T-helper 1 cell treated with Interleukin-12 subunit alpha and Interleukin-12 subunit beta and Interleukin-4 antibody, amounts not matched to agents 30 ng/mL and 1 ng/mL, for 36 hours (primary cell): ENCODE data around the gene OR2A2. TPM values are rescaled to one million over a fixed set of nuclear protein-coding genes. Genes with fewer than 3 reads are reported as not detected.

Experiments
- intact Hi-C: fragments of 100-400 bp; cut with micrococcal nuclease; formaldehyde crosslinking; loops from one replicate; pipeline ENCODE4 v1.15.1; 2024
- total RNA-seq: library from RNA; stranded (reverse); gene quantifications from 2 replicates; pipeline ENCODE4 v1.2.3, GENCODE V29; 2022

Gene OR2A2, protein sequence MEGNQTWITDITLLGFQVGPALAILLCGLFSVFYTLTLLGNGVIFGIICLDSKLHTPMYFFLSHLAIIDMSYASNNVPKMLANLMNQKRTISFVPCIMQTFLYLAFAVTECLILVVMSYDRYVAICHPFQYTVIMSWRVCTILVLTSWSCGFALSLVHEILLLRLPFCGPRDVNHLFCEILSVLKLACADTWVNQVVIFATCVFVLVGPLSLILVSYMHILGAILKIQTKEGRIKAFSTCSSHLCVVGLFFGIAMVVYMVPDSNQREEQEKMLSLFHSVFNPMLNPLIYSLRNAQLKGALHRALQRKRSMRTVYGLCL
- not detected in 2 replicates for total RNA-seq

DNA sequence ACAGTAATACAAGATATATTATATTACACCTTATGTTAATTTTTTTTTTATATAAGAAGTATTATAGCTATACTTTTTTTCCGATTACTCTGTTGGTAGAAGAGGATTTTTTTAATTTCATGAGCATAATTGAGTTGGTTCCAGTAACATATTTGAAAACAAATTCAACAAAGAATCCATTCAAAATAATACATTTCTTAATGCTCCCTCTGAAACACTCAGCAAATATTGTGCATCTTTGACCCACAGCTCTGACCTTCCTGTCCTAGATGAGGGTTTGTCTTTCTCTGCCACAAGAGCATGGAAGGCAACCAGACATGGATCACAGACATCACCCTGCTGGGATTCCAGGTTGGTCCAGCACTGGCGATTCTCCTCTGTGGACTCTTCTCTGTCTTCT lies at the start of gene OR2A2:
TSS of gene OR2A2 (plus strand) at position 301 of the 400 bp plus-strand sequence. CDS start at position 301, 0 bp downstream.
- intact Hi-C loops, result no loop called here

DNA sequence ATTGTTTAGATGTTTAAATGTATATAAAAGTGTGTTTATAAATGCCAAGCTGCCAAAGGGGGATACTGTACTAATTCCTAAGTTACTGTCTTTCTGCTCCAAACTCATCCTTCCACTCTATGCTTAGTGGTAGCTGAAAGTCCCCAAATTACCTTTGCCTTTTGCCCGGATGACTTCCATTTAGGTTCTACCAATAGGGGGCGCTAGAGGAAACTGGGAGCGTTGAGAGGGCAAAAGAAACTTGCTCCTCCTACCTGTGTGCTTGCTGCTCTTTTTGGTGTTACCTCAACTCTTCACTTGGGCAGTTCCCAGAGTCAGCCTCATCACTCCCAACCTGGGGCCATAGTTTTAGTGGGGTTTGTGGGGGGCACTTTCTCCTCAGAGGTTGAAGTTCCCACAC lies 45.7 kb upstream of the OR2A2 start:
- intact Hi-C loops, result no loop called here

DNA sequence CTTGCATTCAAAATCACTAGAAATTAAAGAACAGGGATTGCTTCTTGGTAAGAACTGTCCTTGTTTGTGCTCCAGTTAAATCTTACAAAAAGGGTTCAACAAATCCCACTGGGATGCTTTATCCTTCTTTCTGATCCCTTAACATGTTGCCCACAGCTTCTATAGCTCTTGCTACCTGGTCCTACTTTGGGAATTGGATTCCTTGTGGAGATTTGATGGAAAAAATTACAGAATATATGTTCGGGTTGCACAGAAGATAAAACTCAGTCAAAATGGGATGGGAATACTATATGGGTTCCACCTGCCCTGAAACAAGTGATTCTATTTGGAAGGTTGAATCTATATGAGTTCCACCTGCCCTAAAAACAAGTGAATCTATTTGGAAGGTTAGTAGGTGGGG lies 39.9 kb upstream of the OR2A2 start, which contains the start of gene OR2A25:
TSS of gene OR2A25 (plus strand) at position 301 of the 400 bp plus-strand sequence. CDS start 4,409 bp downstream, outside the sequence.
- intact Hi-C loops, result no loop called here

DNA sequence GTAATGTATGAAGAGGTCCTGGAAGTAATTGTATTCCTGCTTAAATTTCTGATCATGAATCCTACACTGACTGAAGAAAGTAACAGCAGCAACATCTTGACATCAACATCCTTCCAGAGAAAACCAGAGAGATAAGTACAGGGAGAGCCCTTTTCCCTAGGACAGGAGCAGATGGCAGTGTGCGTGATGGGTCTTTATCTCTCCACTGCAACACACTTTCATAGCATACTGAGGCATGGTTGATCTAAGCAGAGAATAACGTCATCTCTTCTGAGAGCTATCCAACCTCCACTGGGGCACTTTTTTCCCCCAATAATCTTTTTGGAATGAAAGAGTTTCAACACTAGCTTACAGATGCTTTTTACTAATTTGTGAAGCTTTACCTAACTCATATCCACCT lies 39.4 kb upstream of the OR2A2 start:
- intact Hi-C loops, result no loop called here

DNA sequence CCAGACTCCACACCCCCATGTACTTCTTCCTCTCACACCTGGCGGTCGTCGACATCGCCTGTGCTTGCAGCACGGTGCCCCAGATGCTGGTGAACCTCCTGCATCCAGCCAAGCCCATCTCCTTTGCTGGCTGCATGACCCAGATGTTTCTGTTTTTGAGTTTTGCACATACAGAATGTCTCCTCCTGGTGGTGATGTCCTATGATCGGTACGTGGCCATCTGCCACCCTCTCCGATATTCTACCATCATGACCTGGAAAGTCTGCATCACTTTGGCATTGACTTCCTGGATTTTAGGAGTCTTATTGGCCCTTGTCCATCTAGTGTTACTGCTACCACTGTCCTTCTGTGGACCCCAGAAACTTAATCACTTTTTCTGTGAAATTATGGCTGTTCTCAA lies 35.0 kb upstream of the OR2A2 start:
- intact Hi-C loops, result no loop called here

DNA sequence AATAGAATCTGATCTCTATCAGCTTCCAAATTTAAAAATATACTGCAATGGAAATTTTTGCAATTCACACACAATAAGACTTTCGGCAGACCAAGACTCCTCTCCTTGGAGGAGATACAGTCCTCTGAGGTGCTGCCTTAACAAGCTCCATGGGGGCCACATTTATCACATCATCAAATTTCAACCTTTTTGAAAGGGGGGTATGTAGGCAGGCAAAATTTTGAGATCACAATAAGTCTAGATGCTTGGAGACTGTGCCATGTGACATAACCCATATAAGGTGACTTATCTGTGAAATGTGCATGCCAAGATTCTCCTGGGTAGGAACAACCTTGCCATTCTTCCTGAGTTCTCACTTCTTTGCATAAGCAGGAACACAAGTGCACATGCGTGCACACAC lies 23.4 kb upstream of the OR2A2 start, which contains the start of gene OR2A12:
TSS of gene OR2A12 (plus strand) at position 301 of the 400 bp plus-strand sequence. CDS start 8,830 bp downstream, outside the sequence.
- intact Hi-C loops, result no loop called here

DNA sequence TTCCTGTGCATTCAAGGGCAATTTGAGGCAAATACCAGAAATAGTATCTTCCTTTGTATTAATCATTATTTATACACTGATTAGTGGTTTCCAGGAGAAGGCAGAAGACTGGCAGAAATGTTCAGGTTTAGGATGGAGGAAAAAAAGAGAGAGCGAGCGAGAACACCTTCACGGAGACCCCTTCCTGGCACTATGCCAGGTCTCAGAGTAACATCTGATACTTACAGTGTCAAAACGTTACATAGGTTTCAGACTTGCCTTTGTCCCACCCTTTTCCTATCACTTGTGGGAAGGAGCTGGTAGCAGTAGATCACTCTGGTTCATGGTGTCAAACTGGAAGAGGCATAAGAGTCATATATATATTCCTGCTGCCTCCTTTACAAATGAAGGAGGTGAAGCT lies 22.7 kb upstream of the OR2A2 start:
- intact Hi-C loops, result no loop called here

DNA sequence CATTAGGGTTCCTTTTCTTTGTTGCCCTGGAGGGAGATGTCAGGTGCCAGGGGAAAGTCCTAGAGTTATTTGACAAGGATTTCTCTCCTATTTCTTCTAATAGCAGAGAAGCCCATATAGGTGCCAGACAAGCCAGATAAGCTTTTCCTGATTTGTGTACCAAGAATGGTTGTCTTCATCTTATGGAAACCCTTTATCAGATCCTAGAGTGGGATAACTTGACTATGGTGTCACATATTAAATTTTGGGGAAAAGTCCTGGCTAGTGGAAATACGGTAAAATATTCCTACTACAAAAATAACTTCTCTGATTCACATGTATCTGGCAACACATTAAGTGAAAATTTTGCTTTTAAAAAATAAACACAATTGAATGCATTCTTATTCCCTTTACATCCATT lies 22.2 kb upstream of the OR2A2 start:
- intact Hi-C loops, result no loop called here

DNA sequence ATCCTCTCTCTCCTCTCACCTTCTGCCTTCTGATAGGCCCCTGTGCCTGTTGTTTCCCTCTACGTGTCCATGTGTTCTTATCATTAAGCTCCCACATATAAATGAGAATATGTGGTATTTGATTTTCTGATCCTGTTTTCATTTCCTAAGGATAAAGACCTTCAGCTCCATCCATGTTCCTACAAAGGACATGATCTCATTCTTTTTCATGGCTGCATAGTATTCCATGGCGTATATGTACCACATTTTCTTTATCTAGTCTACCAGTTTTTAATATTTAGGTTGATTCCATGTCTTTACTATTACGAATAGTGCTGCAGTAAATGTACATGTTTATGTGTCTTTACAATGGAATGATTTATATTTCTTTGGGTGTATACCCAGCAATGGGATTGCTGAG lies 18.7 kb upstream of the OR2A2 start:
- intact Hi-C loops, result no loop called here

DNA sequence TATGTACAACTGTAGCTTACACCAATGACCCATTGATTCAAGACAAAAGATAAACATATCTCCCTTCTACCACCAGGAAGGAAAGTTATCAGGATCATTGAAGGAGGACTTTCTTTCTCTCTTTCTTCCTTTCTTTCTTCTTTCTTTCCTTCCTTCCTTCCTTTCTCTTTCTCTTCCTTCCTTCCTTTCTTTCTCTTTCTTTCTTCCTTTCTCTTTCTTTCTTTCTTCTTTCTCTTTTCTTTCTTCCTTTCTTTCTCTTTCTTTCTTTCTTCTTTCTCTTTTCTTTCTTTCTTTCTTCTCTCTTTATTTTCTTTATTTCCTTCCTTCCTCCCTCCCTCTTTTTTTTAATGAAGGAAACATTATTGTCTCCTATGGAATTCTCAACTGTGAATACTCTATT lies 10.6 kb upstream of the OR2A2 start:
- intact Hi-C loops, result no loop called here

DNA sequence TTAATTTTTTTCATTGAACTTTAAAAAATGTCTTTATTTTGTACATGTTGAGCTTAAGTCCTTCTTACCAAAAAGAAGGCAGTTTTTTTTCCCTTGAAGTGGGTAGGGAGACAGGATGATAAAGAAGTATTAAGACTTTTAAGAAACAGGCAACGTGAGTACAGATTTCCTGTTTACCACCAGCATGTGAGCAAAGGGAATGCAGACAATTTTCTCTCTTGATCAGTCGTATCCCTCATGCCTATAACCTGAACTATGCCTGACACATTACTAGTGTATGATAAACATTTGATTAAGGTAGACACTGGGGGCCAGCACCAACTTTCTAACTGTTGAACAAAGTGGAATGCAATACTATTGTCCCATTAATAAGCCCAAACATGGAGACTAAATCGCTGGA lies 8.8 kb upstream of the OR2A2 start:
- intact Hi-C loops, result no loop called here

DNA sequence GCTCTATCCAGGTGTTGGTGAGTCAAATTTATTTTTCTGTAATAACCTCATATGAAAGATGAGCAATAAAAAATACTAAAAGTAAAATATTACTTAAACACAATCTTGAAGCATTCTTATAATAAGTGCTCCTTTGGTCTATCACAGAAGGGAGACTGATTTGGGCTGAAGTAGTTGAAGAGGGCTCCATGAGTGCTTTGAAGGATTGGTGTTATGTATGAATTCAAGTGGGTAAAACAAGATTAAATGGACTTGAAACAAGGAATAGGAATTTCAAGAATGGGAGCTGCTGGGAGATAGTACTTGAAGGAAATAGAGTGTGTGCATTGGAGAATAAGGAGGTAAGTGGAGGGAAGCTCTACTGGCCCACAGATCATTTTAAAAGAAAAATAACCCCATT lies 7.3 kb upstream of the OR2A2 start:
- intact Hi-C loops, result no loop called here

DNA sequence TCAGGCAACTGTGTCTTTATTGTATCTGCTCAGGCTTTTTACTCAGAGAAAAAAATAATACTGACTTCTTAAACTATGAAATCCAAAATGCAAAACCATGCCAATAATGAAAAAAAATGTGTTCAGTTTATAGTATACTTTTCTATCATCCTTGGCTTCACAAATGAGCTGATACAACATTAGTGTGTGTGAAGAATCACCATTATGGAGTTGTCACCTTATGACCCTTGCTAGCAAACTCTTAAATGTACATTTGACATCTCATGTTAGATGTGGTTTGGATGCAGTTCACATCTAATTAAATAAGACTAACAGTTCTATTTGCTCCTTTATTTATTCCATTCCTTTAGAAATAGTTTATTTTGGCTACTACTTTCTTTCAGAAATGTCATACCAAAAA lies 4.2 kb upstream of the OR2A2 start:
- intact Hi-C loops, result no loop called here

DNA sequence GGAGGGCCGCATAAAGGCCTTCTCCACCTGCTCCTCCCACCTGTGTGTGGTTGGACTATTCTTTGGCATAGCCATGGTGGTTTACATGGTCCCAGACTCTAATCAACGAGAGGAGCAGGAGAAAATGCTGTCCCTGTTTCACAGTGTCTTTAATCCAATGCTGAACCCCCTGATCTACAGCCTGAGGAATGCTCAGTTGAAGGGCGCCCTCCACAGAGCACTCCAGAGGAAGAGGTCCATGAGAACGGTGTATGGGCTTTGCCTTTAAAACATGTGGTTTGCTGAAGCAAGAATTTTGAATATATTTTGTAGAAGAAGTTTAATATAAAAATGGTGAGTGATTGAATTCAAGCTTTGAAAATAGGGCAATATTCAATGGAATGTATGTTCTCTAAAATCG lies 889 bp downstream of the OR2A2 start:
- intact Hi-C loops, result no loop called here

DNA sequence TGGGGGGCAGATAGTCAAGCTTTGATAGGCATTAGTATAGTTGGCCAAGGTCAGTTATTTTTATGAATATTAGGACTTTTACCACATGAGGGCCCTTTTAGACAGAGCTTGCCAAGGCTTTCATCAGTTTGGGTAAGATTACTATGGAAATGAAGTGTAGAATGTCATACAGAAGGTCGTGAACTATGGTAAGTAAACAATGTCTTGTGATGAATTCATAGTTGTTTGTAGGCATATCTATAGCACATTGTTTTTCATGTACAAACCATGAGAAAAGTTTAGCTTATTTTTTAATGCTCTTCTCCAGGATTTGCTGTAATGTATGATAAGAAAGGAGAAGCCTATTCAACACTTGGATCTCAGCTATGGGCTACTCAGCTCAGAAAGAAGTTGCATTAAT lies 4.3 kb downstream of the OR2A2 start:
- intact Hi-C loops, result no loop called here

DNA sequence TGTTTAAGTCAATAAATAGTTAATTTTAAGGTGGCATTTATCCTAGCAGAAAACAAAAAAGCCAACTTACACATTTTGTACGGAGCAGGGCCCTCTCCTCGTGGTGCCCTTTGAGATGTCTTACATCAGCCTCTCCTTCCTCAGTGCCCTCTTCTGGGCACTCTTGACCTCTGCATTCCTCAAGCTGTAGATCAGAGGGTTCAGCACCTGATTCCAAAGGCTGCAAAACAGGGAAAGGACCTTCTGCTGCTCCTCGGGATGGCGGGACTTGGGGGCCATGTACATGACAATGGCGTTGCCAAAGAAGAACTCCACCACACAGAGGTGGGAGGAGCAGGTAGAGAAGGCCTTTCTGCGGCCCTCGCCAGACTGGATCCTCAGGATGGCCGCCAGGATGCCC lies 9.0 kb downstream of the OR2A2 start:
- intact Hi-C loops, result no loop called here

DNA sequence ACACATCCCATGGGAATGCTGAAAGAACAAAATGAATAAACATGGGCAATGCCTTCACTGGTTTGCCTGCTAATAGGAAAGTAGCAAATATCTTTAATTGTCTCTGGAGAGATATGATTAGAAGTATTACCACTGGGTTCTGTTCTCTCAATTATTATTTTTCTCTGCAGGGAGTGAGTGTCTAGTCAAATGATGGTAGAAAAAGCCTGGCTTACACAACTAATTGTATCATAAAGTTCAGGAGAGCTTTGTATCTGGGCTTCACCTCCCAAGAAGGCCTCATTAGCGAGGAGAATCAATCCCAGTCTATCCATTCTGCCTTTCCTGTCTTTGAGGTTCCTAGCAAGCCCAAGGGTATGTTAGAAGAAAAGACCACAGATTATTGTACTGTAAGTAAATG lies 13.5 kb downstream of the OR2A2 start, which contains the start of gene OR2A14:
TSS of gene OR2A14 (plus strand) at position 301 of the 400 bp plus-strand sequence. CDS start 5,937 bp downstream, outside the sequence.
- intact Hi-C loops, result loop anchor here (10.0 kb wide), 1 partner anchor 708 kb away; no protein-coding TSS in a partner anchor

DNA sequence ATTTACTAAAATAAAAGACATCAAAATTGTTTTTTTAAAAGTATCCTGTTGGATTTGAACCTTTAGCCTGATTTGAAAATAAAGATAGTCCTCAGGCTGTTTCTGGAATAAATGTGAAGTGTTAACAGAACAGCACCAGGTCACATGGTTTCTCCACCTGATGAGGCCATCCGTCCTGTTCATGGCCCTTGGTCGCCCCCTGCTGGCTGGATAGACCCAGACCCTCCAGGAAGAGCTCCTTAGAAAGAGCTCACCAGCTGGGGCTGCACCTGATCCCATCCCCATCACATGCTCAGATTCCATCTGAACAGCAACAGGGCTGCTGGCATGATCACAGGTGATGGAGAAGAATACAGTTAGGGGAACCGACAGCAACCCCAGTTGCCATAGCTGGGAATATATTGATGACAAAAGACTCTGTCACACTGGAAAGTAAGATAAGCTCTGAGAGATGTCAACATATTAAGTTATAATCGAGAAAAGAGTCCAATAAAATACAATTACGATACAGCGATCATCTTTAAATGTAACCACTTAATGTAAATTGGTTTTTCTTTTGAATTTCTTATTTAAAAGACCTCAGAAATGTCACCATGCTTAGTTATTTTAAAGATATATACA lies 18.4 kb downstream of the OR2A2 start:
- intact Hi-C loops, result loop anchor here (1.0 to 10.0 kb wide), 5 partner anchors 227 to 1121 kb away; no protein-coding TSS in a partner anchor

DNA sequence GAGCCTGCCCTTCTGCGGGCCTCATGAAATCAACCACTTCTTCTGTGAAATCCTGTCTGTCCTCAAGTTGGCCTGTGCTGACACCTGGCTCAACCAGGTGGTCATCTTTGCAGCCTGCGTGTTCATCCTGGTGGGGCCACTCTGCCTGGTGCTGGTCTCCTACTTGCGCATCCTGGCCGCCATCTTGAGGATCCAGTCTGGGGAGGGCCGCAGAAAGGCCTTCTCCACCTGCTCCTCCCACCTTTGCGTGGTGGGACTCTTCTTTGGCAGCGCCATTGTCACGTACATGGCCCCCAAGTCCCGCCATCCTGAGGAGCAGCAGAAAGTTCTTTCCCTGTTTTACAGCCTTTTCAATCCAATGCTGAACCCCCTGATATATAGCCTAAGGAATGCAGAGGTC lies 20.2 kb downstream of the OR2A2 start:
- intact Hi-C loops, result loop anchor here (5.0 to 10.0 kb wide), 3 partner anchors 715 to 1122 kb away; no protein-coding TSS in a partner anchor

DNA sequence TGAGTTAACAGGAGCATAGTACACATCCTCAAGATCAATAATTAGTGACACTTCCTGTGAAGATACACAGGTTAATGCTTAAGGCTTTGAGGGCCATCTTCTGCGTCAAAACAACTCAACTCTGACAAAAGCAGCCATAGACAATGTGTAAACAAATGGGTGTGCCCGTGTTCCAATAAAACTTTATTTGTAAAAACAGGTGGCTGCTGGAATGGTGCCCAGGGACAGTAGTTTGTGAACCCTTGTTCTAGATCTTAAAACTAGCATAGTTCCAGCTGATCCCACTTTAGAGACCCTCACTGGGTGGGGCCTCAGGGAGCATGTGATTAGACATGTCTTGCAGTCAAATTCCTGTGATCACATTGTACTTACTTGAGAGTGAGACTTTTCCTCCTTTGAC lies 21.3 kb downstream of the OR2A2 start:
- intact Hi-C loops, result no loop called here

DNA sequence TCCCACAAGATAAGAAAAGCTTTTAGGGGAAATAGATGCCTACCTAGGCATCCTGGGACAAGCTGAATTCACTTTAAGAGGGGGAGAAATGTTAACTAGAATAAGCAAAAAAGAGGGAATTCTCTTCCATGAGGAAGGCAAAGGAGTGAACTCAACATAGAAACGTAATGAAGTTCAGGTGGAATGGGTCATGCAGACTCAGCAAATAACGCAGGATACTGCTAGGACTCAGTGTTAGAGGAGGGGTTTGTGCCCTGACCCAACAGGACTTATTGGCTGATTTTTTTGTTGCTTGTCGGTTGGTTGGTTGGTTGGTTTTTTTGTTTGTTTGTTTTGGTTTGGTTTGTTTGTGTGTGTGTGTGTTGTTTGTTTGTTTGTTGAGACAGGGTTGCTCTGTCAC lies 22.9 kb downstream of the OR2A2 start:
- intact Hi-C loops, result no loop called here

DNA sequence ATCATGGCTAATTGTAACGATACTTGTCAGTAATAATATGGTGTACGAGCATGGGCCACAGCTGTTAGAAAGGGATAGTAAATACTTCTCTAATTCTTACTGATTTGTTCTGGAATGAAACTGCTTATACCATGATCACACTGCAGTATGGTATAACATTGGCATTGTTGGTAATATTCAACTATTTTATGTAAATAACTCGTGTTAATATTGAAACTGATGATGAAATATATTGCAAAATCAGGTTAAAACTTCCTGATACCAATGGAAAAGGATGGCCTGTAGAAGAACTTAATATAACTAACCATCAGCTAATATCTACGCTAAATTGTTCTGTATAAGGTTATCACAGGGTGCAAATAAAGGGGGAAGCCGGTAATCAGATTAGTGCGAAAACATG lies 23.9 kb downstream of the OR2A2 start:
- intact Hi-C loops, result no loop called here

DNA sequence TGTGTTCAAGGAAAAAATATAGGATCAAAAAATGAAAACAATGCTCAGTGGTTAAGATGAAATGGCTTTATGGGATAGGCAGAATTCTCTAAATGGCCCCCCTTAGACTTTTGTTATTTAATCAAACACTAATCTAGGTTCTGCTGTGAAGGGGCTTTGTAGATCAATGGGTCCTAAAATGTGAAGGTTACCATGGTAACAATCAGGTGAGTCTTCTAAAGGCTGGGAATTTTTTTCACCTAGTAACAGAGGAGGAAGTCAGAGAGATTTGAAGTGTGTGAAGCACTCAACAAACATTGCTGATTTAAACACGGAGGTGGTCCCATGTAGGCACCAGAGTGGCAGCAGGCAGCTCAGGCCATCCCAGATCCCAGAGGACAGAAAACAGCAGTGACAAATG lies 24.7 kb downstream of the OR2A2 start:
- intact Hi-C loops, result no loop called here
